ENCODE data around the gene BAIAP3.

The BAIAP3 gene

DNA sequence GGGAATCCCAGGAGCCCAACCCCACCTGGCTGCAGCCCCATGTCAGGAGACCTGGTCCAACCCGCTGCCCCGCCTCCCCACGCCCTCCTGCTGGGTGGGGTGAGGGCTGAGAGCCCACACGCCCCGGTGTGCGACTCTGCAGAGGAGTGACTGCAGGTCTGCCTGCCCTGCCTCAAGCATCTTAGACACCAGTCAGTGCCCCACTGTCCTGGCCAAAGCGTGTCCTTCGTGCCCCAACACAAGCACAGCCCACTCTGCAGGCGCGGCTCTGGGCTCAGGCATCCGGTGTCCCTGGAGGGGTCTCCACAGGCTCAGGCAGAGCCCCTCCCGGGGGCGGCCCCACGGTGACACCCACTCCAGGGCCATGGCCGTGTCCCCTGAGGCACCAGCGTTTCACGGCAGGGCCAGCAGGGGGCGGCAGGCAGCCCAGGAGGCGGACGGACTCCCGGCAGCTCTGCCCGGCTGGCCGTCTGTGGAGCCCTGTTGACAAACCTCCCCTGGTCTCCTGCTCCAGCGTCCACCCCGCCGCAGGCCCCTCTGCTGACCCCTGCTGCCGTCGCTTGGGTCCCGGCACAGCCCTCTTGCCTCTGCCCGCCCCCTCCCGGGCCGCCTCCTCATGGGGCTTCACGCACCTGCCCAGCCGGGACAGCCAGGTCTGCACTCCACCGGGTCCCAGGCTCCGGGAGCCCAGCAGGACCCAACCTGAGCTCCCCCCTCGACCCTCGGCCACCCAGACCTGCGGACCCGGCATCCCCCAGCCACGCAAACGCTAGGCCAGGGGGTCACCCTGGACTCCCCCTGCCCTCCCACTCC is 32.6 kb upstream of the BAIAP3 start:
- DNase-seq (ENCODE audit: low spot score): peak; percentile 84

DNA sequence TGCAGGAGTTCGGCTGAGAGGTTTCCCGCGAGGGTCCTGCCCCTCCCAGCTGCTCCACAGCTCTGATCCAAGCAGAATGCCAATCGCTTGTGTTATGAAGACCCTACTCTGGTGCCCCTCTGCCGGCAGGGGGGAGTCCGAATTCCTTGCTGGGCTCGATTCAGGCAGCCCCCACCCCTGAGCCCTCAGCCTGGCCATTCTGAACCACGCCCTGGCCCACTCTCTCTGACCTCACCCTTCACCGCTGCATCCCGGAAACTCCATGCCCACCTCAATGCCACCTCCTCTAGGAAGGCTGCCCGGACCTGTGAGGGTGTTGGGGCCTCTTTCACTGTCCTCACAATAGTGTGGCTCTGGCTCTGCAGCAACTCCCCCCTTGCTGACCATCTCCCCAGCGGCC is 31.9 kb upstream of the BAIAP3 start:
- no peak for DNase-seq (ENCODE audit: low spot score)

DNA sequence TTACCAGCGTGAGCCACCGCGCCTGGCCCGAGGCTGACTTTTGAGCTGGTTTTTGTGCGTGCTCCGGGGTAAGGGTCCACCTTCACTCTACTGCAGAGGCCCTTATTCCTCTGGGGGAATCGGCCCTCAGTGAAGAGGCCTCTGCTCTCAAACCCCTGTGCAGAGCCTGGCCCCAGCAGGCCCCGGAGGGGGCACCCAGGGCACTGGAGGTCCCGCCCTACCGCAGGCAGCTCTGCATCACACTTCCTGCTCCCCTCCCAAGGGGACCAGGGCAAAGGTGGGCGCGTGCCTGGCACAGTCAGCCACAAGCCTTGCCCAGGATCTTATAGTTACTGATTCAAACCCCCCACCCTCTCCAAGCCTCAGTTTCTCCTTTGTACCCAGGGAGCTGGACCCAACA is 27.6 kb upstream of the BAIAP3 start:
- no peak for DNase-seq (ENCODE audit: low spot score)

- no peak for DNase-seq (ENCODE audit: low spot score)
Measured at GRCh38 chr16:1306334-1306733, 27.1 kb upstream of the BAIAP3 start.

DNA sequence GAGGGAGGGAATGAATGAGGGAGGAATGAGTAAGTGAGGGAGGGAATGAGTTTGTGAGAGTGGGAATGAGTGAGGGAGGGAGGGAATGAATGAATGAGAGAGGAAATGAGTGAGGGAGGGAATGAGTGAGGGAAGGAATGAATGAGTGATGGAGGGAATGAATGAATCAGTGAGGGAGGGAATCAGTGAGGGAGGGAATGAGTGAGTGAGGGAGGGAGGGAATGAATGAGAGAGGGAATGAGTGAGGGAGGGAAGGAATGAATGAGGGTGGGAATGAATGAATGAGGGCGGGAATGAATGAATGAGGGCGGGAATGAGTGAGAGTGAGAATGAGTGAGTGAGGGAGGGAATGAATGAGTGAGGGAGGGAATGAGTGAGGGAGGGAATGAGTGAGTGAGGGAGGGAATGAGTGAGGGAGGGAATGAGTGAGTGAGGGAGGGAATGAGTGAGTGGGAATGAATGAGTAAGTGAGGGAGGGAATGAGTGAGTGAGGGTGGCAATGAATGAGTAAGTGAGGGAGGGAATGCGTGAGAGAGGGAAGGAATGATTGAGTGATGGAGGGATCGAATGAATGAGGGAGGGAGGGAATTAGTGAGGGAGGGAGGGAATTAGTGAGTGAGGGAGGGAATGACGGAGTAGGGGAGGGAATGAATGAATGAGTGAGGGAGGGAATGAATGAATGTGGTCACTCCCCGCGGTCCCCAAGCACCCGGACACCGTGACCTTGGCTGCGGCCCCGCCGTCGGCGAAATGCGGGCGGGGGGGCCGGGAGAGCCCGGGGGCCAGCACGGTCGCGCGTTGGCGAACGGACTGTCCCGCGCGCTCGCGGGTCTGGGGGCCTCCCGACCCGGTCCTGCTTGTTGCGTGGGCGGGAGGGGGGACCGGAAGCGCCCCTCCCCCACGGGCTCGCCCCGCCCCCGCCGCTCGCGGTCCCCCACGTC is 25.1 kb upstream of the BAIAP3 start:
- DNase-seq (ENCODE audit: low spot score): peak; percentile 64

GRCh38 chr16:1308977-1309885 is 24.2 kb upstream of the BAIAP3 start, which contains the start of gene UBE2I:
Gene UBE2I (plus strand): TSS chr16:1309636. CDS start chr16:1314031, 4,395 bp downstream.
- peak; percentile 94 for DNase-seq (ENCODE audit: low spot score)

GRCh38 chr16:1309888-1310831 is 23.3 kb upstream of the BAIAP3 start:
- DNase-seq (ENCODE audit: low spot score): no peak

DNA sequence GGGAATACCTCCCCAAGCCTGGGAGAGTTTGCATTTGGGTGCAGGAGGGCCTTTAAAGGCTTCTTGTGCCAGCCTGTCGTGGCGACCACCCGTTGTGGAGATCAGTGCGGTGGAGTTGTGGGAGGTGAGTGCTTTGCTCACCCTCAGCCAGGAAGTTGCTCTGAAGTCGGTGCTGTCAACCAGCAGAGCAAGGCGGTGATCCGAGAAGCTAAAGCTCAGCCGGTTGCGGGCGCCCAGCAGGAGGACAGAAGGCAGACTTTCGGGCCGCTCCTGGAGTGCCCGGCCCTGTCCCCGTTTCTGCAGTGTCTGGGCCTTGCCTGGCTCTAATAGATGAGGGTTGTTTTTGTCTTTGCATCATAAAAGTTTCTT is 22.6 kb upstream of the BAIAP3 start:
- DNase-seq (ENCODE audit: low spot score): no peak

GRCh38 chr16:1311212-1311737 is 22.2 kb upstream of the BAIAP3 start:
- DNase-seq (ENCODE audit: low spot score): no peak

- no peak for DNase-seq (ENCODE audit: low spot score)
Measured at GRCh38 chr16:1311738-1312466, 21.5 kb upstream of the BAIAP3 start.

GRCh38 chr16:1312467-1312816 is 21.0 kb upstream of the BAIAP3 start:
- DNase-seq (ENCODE audit: low spot score): no peak

DNA sequence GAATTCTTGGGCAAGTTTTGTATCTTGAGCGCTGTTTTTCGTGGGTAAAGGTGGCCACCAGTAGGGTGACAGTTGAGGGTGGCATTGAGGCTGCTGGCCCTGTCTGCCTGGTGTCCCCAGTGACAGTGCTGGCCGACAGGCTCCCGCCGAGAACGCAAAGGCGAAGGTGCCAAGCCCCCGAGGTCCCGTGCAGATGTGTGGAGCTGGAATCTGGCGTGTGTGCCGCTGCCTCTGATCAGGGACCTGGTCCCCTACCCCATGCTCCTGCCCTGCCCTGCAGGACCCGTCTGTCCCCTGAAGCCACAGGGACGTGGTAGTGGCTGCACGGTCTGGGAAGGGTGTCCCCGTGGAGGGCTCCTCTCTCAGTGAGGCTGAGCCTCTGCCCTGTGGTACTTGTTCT is 20.5 kb upstream of the BAIAP3 start:
- no peak for DNase-seq (ENCODE audit: low spot score)

GRCh38 chr16:1313721-1314369 is 19.6 kb upstream of the BAIAP3 start:
- DNase-seq (ENCODE audit: low spot score): no peak

DNA sequence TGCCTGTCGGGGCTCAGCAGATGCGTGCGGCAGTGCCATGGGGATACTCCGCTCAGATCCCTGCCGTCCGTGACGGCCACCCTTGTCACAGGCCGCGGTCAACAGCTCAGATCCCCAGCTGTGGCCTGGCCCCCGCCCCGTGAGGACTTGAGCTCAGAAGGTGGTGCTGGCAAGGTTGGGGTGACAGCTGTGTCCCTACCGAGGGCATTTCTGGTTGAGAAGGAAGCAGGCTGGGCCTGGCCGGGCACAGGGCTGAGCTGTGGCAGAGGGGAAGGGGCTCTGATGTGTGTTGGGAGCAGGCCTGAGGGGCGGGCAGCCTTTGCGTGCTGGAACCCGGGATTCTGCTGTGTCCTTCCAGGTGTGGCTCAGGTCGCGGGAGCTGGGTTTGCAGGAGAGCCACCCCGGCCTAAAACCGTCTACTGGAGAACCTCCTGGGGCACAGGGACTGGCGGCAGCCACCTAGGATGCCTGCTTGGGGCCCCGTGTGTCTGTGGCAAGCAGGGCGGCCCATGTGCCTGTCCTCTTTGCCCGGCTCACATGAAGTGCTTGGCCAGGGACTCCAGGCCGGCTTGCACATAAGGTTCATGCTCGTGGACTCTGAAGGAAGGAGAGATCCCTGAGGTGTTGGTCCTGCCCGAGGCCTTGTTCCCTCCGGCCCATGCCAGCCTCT is 18.9 kb upstream of the BAIAP3 start:
- no peak for DNase-seq (ENCODE audit: low spot score)

- DNase-seq (ENCODE audit: low spot score): no peak
Measured at GRCh38 chr16:1315081-1316032, 18.1 kb upstream of the BAIAP3 start.

DNA sequence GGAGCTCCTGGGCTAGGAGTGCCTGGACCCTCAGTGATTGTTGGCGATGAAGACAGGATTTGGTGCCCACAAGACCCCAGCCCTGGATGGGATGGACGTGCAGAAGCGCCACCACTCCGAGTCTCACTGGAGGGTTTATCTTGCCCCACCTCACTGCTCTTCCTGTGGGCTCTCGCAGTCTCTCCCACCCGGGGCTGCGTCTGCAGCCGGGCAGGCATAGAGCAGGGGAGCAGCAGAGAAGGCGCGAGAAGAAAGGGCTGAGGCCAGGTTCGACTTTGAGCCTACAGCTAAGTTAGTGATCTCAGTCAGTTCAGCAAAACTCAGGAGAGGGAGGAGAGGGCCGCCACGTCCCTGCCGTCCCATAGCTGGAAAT is 17.4 kb upstream of the BAIAP3 start:
- DNase-seq (ENCODE audit: low spot score): no peak

DNA sequence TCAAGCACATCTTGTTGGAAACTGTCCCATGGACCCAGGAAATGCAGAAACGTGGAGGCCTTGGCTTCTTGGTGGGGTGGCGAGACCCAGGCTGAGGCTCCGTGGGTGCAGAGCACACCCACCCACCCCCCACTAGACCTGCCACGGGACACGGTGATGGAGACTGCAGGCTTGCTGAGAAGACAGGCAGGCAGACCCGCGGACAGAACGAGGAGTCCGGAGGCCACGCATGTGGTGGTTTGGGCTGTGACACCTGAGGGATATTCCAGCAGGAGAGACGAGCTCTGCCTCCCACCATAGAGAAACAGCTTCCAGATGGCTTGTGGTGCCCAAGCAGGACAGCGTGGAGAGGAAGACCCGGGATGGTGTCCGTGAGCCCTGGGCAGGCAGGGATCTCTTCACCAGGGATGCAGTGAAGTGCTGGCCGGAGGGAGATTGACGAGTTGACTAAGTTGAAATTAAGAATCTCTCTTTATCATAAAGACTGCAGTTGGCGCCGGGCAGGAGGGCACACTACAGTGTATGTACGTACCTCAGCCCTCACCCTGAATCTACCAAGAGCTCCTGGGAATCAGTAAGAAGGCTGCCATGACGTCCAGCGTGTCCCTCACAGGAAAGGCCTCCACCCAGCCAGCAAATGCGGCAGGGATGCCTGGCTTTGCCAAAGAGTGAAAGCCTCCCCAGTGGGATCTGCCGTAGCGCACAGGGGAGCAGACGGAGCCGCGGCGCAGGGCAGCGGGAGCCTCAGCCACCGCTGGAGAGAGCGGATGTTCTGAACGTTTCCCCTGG is 15.8 kb upstream of the BAIAP3 start:
- no peak for DNase-seq (ENCODE audit: low spot score)
